OCI-LY1 (cell line): ENCODE results near the gene PEF1.

Source experiments
- CTCF ChIP-seq: fragments of 200-600 bp; sonication (generic), shearing (Covaris generic); IDR thresholded peaks from 2 replicates; pipeline ENCODE4 v1.5.1; 2017; ENCODE audit warnings: mild to moderate bottlenecking, antibody characterized with exemption, low read length, moderate library complexity, mixed read lengths
- EZH2 ChIP-seq: fragments of 200-600 bp; sonication (generic), shearing (Covaris generic); IDR thresholded peaks from 2 replicates; pipeline ENCODE4 v1.8.0; 2017; ENCODE audit warnings: borderline replicate concordance, mixed run types, mild to moderate bottlenecking, antibody characterized with exemption, low read length, moderate library complexity, mixed read lengths

DNA sequence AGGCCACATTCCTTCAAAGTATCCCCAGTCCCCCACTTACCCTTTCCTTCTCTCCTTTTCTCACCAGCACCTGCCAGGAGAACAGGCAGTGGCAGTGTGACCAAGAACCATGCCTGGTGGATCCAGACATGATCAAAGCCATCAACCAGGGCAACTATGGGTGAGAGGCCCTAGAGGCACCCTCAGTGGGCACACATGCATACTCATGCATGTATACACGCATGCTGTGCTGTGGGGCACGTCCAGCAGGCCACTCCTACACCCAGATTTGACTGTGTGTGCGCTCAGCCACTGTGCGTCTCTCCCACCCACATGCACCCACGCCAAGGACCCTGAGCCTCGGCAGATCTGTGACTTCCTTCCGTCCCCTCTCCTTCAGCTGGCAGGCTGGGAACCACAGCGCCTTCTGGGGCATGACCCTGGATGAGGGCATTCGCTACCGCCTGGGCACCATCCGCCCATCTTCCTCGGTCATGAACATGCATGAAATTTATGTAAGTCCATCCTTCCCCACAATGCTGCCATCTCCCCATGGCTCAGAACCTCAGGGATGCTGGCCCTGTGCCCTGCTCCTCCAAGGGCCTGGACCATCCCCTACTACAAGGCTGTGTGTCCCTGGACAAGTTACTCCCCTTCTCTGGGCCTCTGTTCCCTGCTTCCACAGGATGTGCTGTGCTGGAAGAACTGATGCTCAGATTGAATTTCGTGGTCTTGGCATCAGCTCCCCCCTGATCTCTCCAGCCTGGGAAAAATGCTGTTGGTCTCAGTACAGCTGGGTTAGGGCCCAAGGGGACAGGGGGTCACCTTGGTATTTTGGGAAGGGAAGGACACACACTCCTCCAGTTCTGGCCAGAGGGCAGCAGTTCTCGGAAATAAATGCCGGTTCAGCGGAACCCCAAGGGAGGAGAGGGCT, 61.3 kb downstream of the PEF1 start:
- TF ChIP-seq CTCF, result no peak
- TF ChIP-seq EZH2, result no peak
